A549 (cell line): ENCODE data around the gene FMNL2. TPM values are rescaled to one million over a fixed set of nuclear protein-coding genes. Genes with fewer than 3 reads are reported as not detected.

ENCODE experiments used
- ATAC-seq, 2 experiments: fragments of 200-7000 bp in 1 of 2; fragments of >200 bp in 1 of 2; cut with Nextera tagmentation in 1 of 2; cut with Tn5 transposase in 1 of 2; 3 replicates each; pipeline versions ENCODE4 v1.8.0 to v1.9.1; 2018 to 2020; ENCODE audit warnings: mild to moderate bottlenecking in 1 of 2, moderate library complexity in 1 of 2
- CTCF ChIA-PET: fragments of 300-600 bp; sonication (Branson Sonifier 250); formaldehyde crosslinking; extraction: SDS; loops from one replicate; lab custom pipeline; 2021; ENCODE audit warnings: antibody characterized with exemption, inconsistent platforms; lab: Yijun Ruan, JAX
- POLR2A ChIA-PET: fragments of 350-600 bp; formaldehyde crosslinking; extraction: SDS; loops from one replicate; lab custom pipeline; 2021; ENCODE audit warnings: antibody characterized with exemption, inconsistent platforms; lab: Yijun Ruan, JAX
- DNase-seq, 2 experiments: peaks; one replicate each; pipeline versions ENCODE4 v3.0.0 to v3.0.0-alpha.2; 2011 to 2016; ENCODE audit warnings: low read depth in 1 of 2, low spot score in 1 of 2
- FAIRE-seq: peaks from 2 replicates; lab custom pipeline; 2011; peaks lifted over from hg19 to GRCh38; lab: Jason Lieb, UNC
- H3K27ac ChIP-seq, 2 experiments: fragments of >200 bp; sonication (Bioruptor Twin); formaldehyde crosslinking; 3 replicates each; pipeline ENCODE4 v1.5.1; 2016 to 2017
- H3K4me1 ChIP-seq: fragments of >200 bp; sonication (Bioruptor Twin); formaldehyde crosslinking; 3 replicates; pipeline ENCODE4 v1.6.1; 2016
- H3K4me2 ChIP-seq: fragments of >200 bp; sonication (Bioruptor Twin); formaldehyde crosslinking; 3 replicates; pipeline ENCODE4 v1.6.1; 2016
- H3K4me3 ChIP-seq: fragments of >200 bp; sonication (Bioruptor Twin); formaldehyde crosslinking; 3 replicates; pipeline ENCODE4 v1.5.1; 2016
- H3K9me3 ChIP-seq: fragments of >200 bp; sonication (Bioruptor Twin); formaldehyde crosslinking; 3 replicates; pipeline ENCODE4 v1.6.1; 2016
- BCL3 ChIP-seq: fragments of >200 bp; sonication (Bioruptor Twin); formaldehyde crosslinking; IDR thresholded peaks from 3 replicates; pipeline ENCODE4 v1.6.1; 2016
- BHLHE40 ChIP-seq: IDR thresholded peaks from 2 replicates; pipeline ENCODE4 v1.6.1; 2012; ENCODE audit warnings: low read depth, low read length, inconsistent platforms
- CEBPB ChIP-seq, 2 experiments: fragments of >200 bp in 1 of 2; sonication (Bioruptor Twin) in 1 of 2; formaldehyde crosslinking in 1 of 2; IDR thresholded peaks; 2 replicates each; pipeline ENCODE4 v1.6.1; 2012 to 2016
- EP300 ChIP-seq, 2 experiments: fragments of >200 bp; sonication (Bioruptor Twin); formaldehyde crosslinking; IDR thresholded peaks; 2 replicates in 1 of 2; 3 replicates in 1 of 2; pipeline ENCODE4 v1.6.1; 2016 to 2017
- ESRRA ChIP-seq: fragments of 150-350 bp; IDR thresholded peaks from 2 replicates; pipeline ENCODE4 v1.6.1; 2014; ENCODE audit warnings: mild to moderate bottlenecking, low read length, borderline replicate concordance
- FOSB ChIP-seq: fragments of 250-450 bp; sonication (Bioruptor Pico); IDR thresholded peaks from 2 replicates; pipeline ENCODE4 v1.5.0; 2020; ENCODE audit warnings: mild to moderate bottlenecking, moderate library complexity
- FOSL2 ChIP-seq, 2 experiments: fragments of 450-650 bp in 1 of 2; fragments of >200 bp in 1 of 2; sonication (Bioruptor Twin) in 1 of 2; formaldehyde crosslinking; IDR thresholded peaks; 2 replicates each; pipeline versions ENCODE4 v1.5.0 to v1.6.1; 2016 to 2020; ENCODE audit warnings: mild to moderate bottlenecking in 1 of 2, moderate library complexity in 1 of 2
- GATA3 ChIP-seq: IDR thresholded peaks from 2 replicates; pipeline ENCODE4 v1.6.1; 2012; ENCODE audit warnings: borderline replicate concordance
- HES2 ChIP-seq: fragments of >200 bp; sonication (Bioruptor Twin); formaldehyde crosslinking; IDR thresholded peaks from 2 replicates; pipeline ENCODE4 v1.6.1; 2016
- HEYL ChIP-seq: fragments of 250-450 bp; sonication (Bioruptor Pico); IDR thresholded peaks from 2 replicates; pipeline ENCODE4 v1.8.0; 2021; ENCODE audit warnings: mild to moderate bottlenecking, moderate library complexity
- JUNB ChIP-seq: fragments of >200 bp; sonication (Bioruptor Twin); formaldehyde crosslinking; IDR thresholded peaks from 2 replicates; pipeline ENCODE4 v1.6.1; 2016
- KDM5A ChIP-seq: fragments of 200-600 bp; sonication (generic); IDR thresholded peaks from 2 replicates; pipeline ENCODE4 v1.6.1; 2016; ENCODE audit warnings: antibody characterized with exemption, mild to moderate bottlenecking
- MAFK ChIP-seq: fragments of 450-650 bp; IDR thresholded peaks from 2 replicates; pipeline ENCODE4 v1.6.1; 2014; ENCODE audit not compliant: partially characterized antibody
- MAZ ChIP-seq: fragments of 150-350 bp; IDR thresholded peaks from 2 replicates; pipeline ENCODE4 v1.6.1; 2014; ENCODE audit warnings: antibody characterized with exemption, low read depth, low read length, borderline replicate concordance
- MYC ChIP-seq: IDR thresholded peaks from 2 replicates; pipeline ENCODE4 v1.6.1; 2012; ENCODE audit warnings: mild to moderate bottlenecking, inconsistent platforms, low read length, improper control_type of control experiment, borderline replicate concordance
- NFE2L2 ChIP-seq: fragments of 150-350 bp; conservative IDR thresholded peaks from 2 replicates; pipeline ENCODE4 v1.6.1; 2014; ENCODE audit warnings: low read length
- POLR2A ChIP-seq: IDR thresholded peaks from 2 replicates; pipeline ENCODE4 v1.6.1; 2012; ENCODE audit warnings: mild to moderate bottlenecking, low read length
- POLR2AphosphoS2 ChIP-seq: conservative IDR thresholded peaks from 2 replicates; pipeline ENCODE4 v1.6.1; 2012; ENCODE audit warnings: low read length, improper control_type of control experiment, inconsistent platforms
- RARB ChIP-seq: fragments of 250-450 bp; sonication (Bioruptor Pico); IDR thresholded peaks from 2 replicates; pipeline ENCODE4 v1.8.0; 2021; ENCODE audit warnings: mild to moderate bottlenecking, moderate library complexity
- REST ChIP-seq: fragments of 200-600 bp; sonication (generic); IDR thresholded peaks from 2 replicates; pipeline ENCODE4 v1.6.1; 2016; ENCODE audit warnings: antibody characterized with exemption, mild to moderate bottlenecking, moderate library complexity
- RNF2 ChIP-seq: fragments of 200-600 bp; sonication (generic); IDR thresholded peaks from 2 replicates; pipeline ENCODE4 v1.6.1; 2016; ENCODE audit warnings: low read depth, mild to moderate bottlenecking, antibody characterized with exemption, moderate library complexity, borderline replicate concordance
- SREBF2 ChIP-seq: fragments of 450-650 bp; IDR thresholded peaks from 2 replicates; pipeline ENCODE4 v1.6.1; 2014; ENCODE audit warnings: mild to moderate bottlenecking, moderate library complexity
- TFCP2L1 ChIP-seq: fragments of 250-450 bp; sonication (Bioruptor Pico); IDR thresholded peaks from 2 replicates; pipeline ENCODE4 v1.5.0; 2021; ENCODE audit warnings: mild to moderate bottlenecking
- TP53 ChIP-seq: fragments of 250-450 bp; sonication (Bioruptor Pico); IDR thresholded peaks from 2 replicates; pipeline ENCODE4 v1.5.0; 2021; ENCODE audit warnings: mild to moderate bottlenecking, moderate library complexity
- ZC3H11A ChIP-seq: fragments of 450-650 bp; IDR thresholded peaks from 2 replicates; pipeline ENCODE4 v1.6.1; 2014; ENCODE audit warnings: antibody characterized with exemption, mild to moderate bottlenecking
- ZFP36 ChIP-seq: fragments of 450-650 bp; IDR thresholded peaks from 2 replicates; pipeline ENCODE4 v1.6.1; 2014; ENCODE audit warnings: borderline replicate concordance; ENCODE audit not compliant: partially characterized antibody
- WGBS: methylation state at CpG from one replicate; pipeline ENCODE4 v1.1.6; 2017; ENCODE audit errors: missing lambda C conversion rate; 5-methylcytosine and 5-hydroxymethylcytosine counted together
- polyA plus RNA-seq, 4 experiments: library from polyadenylated mRNA; depleted of rRNA in 3 of 4; stranded (reverse); fragments of >200 nt; fragmentation: RNase III in 1 of 4; extraction: RNeasy Plus Mini Kit Qiagen cat#74134 plus additional on column Dnase treatment in 1 of 4; gene quantifications; 2 replicates in 3 of 4; 3 replicates in 1 of 4; pipeline ENCODE4 v1.2.3, GENCODE V29; 2011 to 2017
- TF ChIP-seq, protein P1 (sequence below): fragments of 450-650 bp; IDR thresholded peaks from 2 replicates; pipeline ENCODE4 v1.6.1; 2014; ENCODE audit warnings: antibody characterized with exemption

Gene FMNL2
- polyA plus RNA-seq, 2 of the 4 experiments (the other 2 are of a cell fraction) = 27.9 to 36.5 TPM

- CTCF ChIA-PET = no interaction called here
- no peak for DNase-seq
- WGBS = 96% methylated on average over 2 of the region's 2 CpGs
- Histone ChIP-seq H3K4me3 (no peak overlapping the region), H3K4me2 (no peak overlapping the region), H3K27ac (no peak overlapping the region), H3K4me1 (peaks cover 23% of the 10 kb centered on the region), H3K9me3 (no peaks in the 10 kb centered on the region)
- TF ChIP-seq KDM5A = no peak
- no peak for TF ChIP-seq BCL3
- no peak for TF ChIP-seq TP53 (CRISPR knock-in tag)
- no peak for TF ChIP-seq REST
- TF ChIP-seq CEBPB (IDR thresholded peaks at IDR 0.05) = no peak
- no peak for TF ChIP-seq SREBF2
- TF ChIP-seq POLR2AphosphoS2 = no peak
- TF ChIP-seq MYC = no peak
- TF ChIP-seq, protein P1, sequence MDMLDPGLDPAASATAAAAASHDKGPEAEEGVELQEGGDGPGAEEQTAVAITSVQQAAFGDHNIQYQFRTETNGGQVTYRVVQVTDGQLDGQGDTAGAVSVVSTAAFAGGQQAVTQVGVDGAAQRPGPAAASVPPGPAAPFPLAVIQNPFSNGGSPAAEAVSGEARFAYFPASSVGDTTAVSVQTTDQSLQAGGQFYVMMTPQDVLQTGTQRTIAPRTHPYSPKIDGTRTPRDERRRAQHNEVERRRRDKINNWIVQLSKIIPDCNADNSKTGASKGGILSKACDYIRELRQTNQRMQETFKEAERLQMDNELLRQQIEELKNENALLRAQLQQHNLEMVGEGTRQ = no peak
- ATAC-seq = no peak
- POLR2A ChIA-PET = no interaction called here
- FAIRE-seq = no peak
Observed at GRCh38 chr2:152390837-152391236, 55.9 kb downstream of the FMNL2 start.

DNA sequence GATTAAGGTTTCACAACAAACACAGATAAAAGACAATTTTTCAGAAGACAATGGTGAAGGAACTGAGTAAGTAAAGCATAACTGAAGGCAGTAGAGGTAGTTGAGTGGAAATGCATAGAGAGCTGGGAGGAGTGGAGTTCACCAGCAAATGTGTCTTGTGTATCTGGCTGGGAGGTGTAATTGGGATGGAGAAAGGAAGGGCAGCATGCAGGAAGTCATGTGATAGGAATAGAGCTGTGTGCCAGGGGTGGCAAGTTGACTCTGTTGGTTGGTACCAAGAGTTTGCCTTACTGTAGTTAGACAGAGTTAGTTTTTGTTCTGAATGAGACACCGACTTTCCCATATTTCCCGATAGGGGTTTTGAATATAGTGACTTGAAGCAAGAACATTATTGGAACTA is 56.3 kb downstream of the FMNL2 start:
- WGBS = 95% methylated on average over 2 of the region's 2 CpGs
- FAIRE-seq (no peak), DNase-seq (no peak), ATAC-seq (no peak)
- no peak overlapping the region for H3K4me2 ChIP-seq
- peaks cover 22% of the 10 kb centered on the region for H3K4me1 ChIP-seq
- no peak overlapping the region for H3K27ac ChIP-seq
- H3K9me3 ChIP-seq = no peaks in the 10 kb centered on the region
- no peak overlapping the region for H3K4me3 ChIP-seq
- POLR2A ChIA-PET = no interaction called here
- no peak for TF ChIP-seq BHLHE40
- TF ChIP-seq TFCP2L1 (CRISPR knock-in tag) = no peak
- TF ChIP-seq EP300 (IDR thresholded peaks at IDR 0.05) = no peak
- TF ChIP-seq, all 56 proteins: peak for 0
- CTCF ChIA-PET = no interaction called here

DNA sequence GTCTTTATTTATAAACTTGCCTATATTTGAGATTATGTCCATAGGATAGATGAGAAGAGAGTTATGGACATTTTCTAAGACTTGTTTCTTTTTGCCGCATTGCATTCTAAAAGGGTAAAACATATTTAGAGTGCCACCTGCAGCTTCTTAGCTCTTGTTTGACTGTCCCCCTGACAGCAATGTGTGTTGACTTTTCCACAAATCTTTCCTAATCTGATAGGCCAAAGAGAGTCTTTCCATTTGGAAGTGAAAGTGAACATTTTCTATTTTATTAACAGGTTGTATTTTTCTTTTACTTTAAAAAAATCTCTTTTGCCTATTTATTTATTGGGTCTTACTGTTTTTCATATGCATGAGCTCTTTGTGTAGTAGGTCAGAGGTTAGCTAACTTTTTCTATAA is 58.4 kb downstream of the FMNL2 start:
- Histone ChIP-seq H3K4me3 (no peak overlapping the region), H3K4me1 (peaks cover 20% of the 10 kb centered on the region; the same call in 1 of the 3 replicates), H3K4me2 (no peak overlapping the region), H3K9me3 (no peaks in the 10 kb centered on the region), H3K27ac (no peak overlapping the region)
- ChIA-PET CTCF (interaction anchor here (1.0 kb wide), 1 partner anchor 16 kb away, joined by 3 read pairs; no protein-coding TSS in a partner anchor), POLR2A (no interaction called here)
- DNase-seq = no peak
- 92% methylated on average over 1 of the region's 1 CpG for WGBS
- ATAC-seq = no peak
- no peak for TF ChIP-seq ZFP36
- no peak for TF ChIP-seq RARB
- TF ChIP-seq REST = no peak
- no peak for TF ChIP-seq POLR2A
- no peak for TF ChIP-seq HES2
- no peak for TF ChIP-seq JUNB
- TF ChIP-seq GATA3 = no peak
- no peak for TF ChIP-seq ZC3H11A
- TF ChIP-seq RNF2 = no peak
- no peak for TF ChIP-seq ESRRA
- no peak for TF ChIP-seq MYC
- TF ChIP-seq MAFK = no peak
- TF ChIP-seq FOSL2 (IDR thresholded peaks at IDR 0.05) = no peak
- TF ChIP-seq FOSL2 (CRISPR knock-in tag; IDR thresholded peaks at IDR 0.05) = no peak
- no peak for TF ChIP-seq FOSB (CRISPR knock-in tag)
- TF ChIP-seq HEYL = no peak
- no peak for TF ChIP-seq MAZ
- no peak for TF ChIP-seq NFE2L2
- FAIRE-seq = no peak
